HG03060 (cell line): ENCODE results near the gene TIPARP.
A peak's percentile ranks its signal among the peaks of the same experiment; 100 is the strongest.
"Not testable (repeated sequence)": the region's sequence is repeated elsewhere in the genome, so short reads cannot be mapped to it uniquely, and the experiment has no call there.

ENCODE experiments used
- ATAC-seq: cut with Tn5 transposase; IDR thresholded peaks from one replicate; pipeline ENCODE4 v1.9.1; 2021; ENCODE audit warnings: low read depth, moderate number of reproducible peaks; ENCODE audit not compliant: unreplicated experiment

Gene TIPARP

GRCh38 chr3:156707588-156707987 is 33.2 kb downstream of the TIPARP start:
- ATAC-seq = no peak

- ATAC-seq = no peak
Measured at GRCh38 chr3:156710429-156710828, 36.0 kb downstream of the TIPARP start.

- no peak for ATAC-seq
Measured at GRCh38 chr3:156711113-156711512, 36.7 kb downstream of the TIPARP start.

- peak; percentile 75 for ATAC-seq
Measured at GRCh38 chr3:156711944-156712343, 37.6 kb downstream of the TIPARP start.

- ATAC-seq = no peak
Measured at GRCh38 chr3:156716105-156716862, 41.9 kb downstream of the TIPARP start.

GRCh38 chr3:156718622-156719306 is 44.4 kb downstream of the TIPARP start:
- ATAC-seq = no peak

- no peak for ATAC-seq
Measured at GRCh38 chr3:156720826-156721225, 46.4 kb downstream of the TIPARP start.

GRCh38 chr3:156721687-156722618 is 47.6 kb downstream of the TIPARP start:
- ATAC-seq = no peak

- ATAC-seq = no peak
Measured at GRCh38 chr3:156723182-156723619, 48.8 kb downstream of the TIPARP start.

- ATAC-seq = no peak
Measured at GRCh38 chr3:156725682-156726081, 51.3 kb downstream of the TIPARP start.

- no peak for ATAC-seq
Measured at GRCh38 chr3:156726456-156726855, 52.1 kb downstream of the TIPARP start.

- peak; percentile 68 for ATAC-seq
Measured at GRCh38 chr3:156727519-156728205, 53.3 kb downstream of the TIPARP start.

GRCh38 chr3:156728267-156728985 is 54.0 kb downstream of the TIPARP start:
- no peak for ATAC-seq

- no peak for ATAC-seq
Measured at GRCh38 chr3:156729460-156730179, 55.2 kb downstream of the TIPARP start.

- no peak for ATAC-seq
Measured at GRCh38 chr3:156731813-156732212, 57.4 kb downstream of the TIPARP start.

GRCh38 chr3:156732261-156732660 is 57.9 kb downstream of the TIPARP start:
- ATAC-seq = no peak

- no peak for ATAC-seq
Measured at GRCh38 chr3:156732715-156733421, 58.5 kb downstream of the TIPARP start.

GRCh38 chr3:156734661-156735060 is 60.3 kb downstream of the TIPARP start:
- ATAC-seq = not testable (repeated sequence)
